IMR-90 (cell line): ENCODE data around the gene MOV10L1. TPM values are rescaled to one million over a fixed set of nuclear protein-coding genes. Genes with fewer than 3 reads are reported as not detected.

Experiments used
- ATAC-seq: fragments of 200-7000 bp; cut with Tn5 transposase; 2 replicates; pipeline ENCODE4 v1.9.1; 2020; ENCODE audit warnings: low read depth, mild to moderate bottlenecking, moderate library complexity
- BruUV-seq: library from RNA; stranded (reverse); fragments of 400-500 nt; replicated peaks from 2 replicates; lab custom pipeline; 2021; lab: Mats Ljungman, UMichigan
- CTCF ChIA-PET: fragments of 300-600 bp; formaldehyde crosslinking; extraction: SDS; loops from one replicate; lab custom pipeline; 2021; ENCODE audit warnings: antibody characterized with exemption; lab: Yijun Ruan, JAX
- POLR2A ChIA-PET: fragments of 300-600 bp; sonication (Branson Sonifier 250); formaldehyde crosslinking; loops from one replicate; lab custom pipeline; 2022; ENCODE audit warnings: antibody characterized with exemption; ENCODE audit not compliant: unreplicated experiment; lab: Charles Lee
- DNase-seq: peaks from one replicate; pipeline ENCODE4 v3.0.0; 2013
- H2AFZ ChIP-seq: replicated peaks from 2 replicates; pipeline ENCODE3; 2013; ENCODE audit warnings: low read length, mild to moderate bottlenecking; ENCODE audit not compliant: poor library complexity
- H2AK5ac ChIP-seq: 2 replicates; pipeline ENCODE4 v1.6.1; 2013; ENCODE audit warnings: low read depth, low read length, inconsistent platforms
- H2AK9ac ChIP-seq: replicated peaks from 2 replicates; pipeline ENCODE3; 2013; ENCODE audit warnings: mild to moderate bottlenecking, low read depth, low read length, moderate library complexity; ENCODE audit not compliant: poor library complexity
- H2BK120ac ChIP-seq: 2 replicates; pipeline ENCODE4 v1.6.1; 2013; ENCODE audit warnings: low read depth, low read length, inconsistent platforms
- H2BK15ac ChIP-seq: 3 replicates; pipeline ENCODE4 v1.6.1; 2013; ENCODE audit warnings: low read depth, low read length, inconsistent platforms
- H2BK20ac ChIP-seq: 2 replicates; pipeline ENCODE4 v1.6.1; 2013; ENCODE audit warnings: low read depth, mild to moderate bottlenecking, inconsistent platforms, low read length, moderate library complexity
- H2BK5ac ChIP-seq: 2 replicates; pipeline ENCODE4 v1.6.1; 2013; ENCODE audit warnings: mild to moderate bottlenecking, low read depth, low read length, inconsistent platforms; ENCODE audit not compliant: poor library complexity, severe bottlenecking
- H3K14ac ChIP-seq: replicated peaks from 2 replicates; pipeline ENCODE4 v1.6.1; 2013; ENCODE audit warnings: low read depth, low read length, inconsistent platforms
- H3K18ac ChIP-seq: 2 replicates; pipeline ENCODE4 v1.6.1; 2013; ENCODE audit warnings: low read depth, low read length, control low read depth
- H3K23ac ChIP-seq: 2 replicates; pipeline ENCODE4 v1.6.1; 2013; ENCODE audit warnings: low read depth, low read length, inconsistent platforms
- H3K27ac ChIP-seq: 2 replicates; pipeline ENCODE4 v1.5.1; 2013; ENCODE audit warnings: mild to moderate bottlenecking, control low read depth, low read length; ENCODE audit not compliant: insufficient read depth
- H3K27me3 ChIP-seq: 2 replicates; pipeline ENCODE4 v1.6.1; 2013; ENCODE audit warnings: low read length; ENCODE audit not compliant: control insufficient read depth, insufficient read depth
- H3K36me3 ChIP-seq: 2 replicates; pipeline ENCODE4 v1.6.1; 2013; ENCODE audit warnings: low read length, mixed read lengths; ENCODE audit not compliant: control insufficient read depth, insufficient read depth
- H3K4ac ChIP-seq: 2 replicates; pipeline ENCODE4 v1.6.1; 2013; ENCODE audit warnings: low read depth, low read length, inconsistent platforms
- H3K4me1 ChIP-seq: 2 replicates; pipeline ENCODE4 v1.6.1; 2013; ENCODE audit warnings: low read length, mixed read lengths; ENCODE audit not compliant: control insufficient read depth, insufficient read depth
- H3K4me2 ChIP-seq: 2 replicates; pipeline ENCODE4 v1.6.1; 2013; ENCODE audit warnings: low read depth, mild to moderate bottlenecking, control low read depth, low read length, moderate library complexity
- H3K4me3 ChIP-seq: 2 replicates; pipeline ENCODE4 v1.5.1; 2013; ENCODE audit warnings: low read depth, mild to moderate bottlenecking, control low read depth, low read length, moderate library complexity; ENCODE audit not compliant: insufficient read depth
- H3K56ac ChIP-seq: 2 replicates; pipeline ENCODE4 v1.6.1; 2013; ENCODE audit warnings: low read length, inconsistent platforms; ENCODE audit not compliant: insufficient read depth; ENCODE audit errors: extremely low read depth
- H3K79me1 ChIP-seq, 2 experiments: 2 replicates each; pipeline ENCODE4 v1.6.1; 2013; ENCODE audit warnings: low read length in 2 of 2, inconsistent platforms in 1 of 2, low read depth in 1 of 2
- H3K9ac ChIP-seq: 2 replicates; pipeline ENCODE4 v1.6.1; 2013; ENCODE audit warnings: low read depth, low read length, control low read depth
- H3K9me1 ChIP-seq: 2 replicates; pipeline ENCODE4 v1.6.1; 2013; ENCODE audit warnings: low read length, inconsistent platforms; ENCODE audit not compliant: insufficient read depth
- H3K9me3 ChIP-seq: 2 replicates; pipeline ENCODE4 v1.6.1; 2013; ENCODE audit warnings: low read length; ENCODE audit not compliant: control insufficient read depth, insufficient read depth
- H4K20me1 ChIP-seq: 2 replicates; pipeline ENCODE4 v1.6.1; 2013; ENCODE audit warnings: low read length, inconsistent platforms; ENCODE audit not compliant: insufficient read depth
- H4K5ac ChIP-seq: 2 replicates; pipeline ENCODE4 v1.6.1; 2013; ENCODE audit warnings: mild to moderate bottlenecking, low read depth, low read length, control low read depth
- H4K8ac ChIP-seq, 2 experiments: 2 replicates each; pipeline ENCODE4 v1.6.1; 2013; ENCODE audit warnings: low read depth in 2 of 2, low read length in 2 of 2, control low read depth in 1 of 2, inconsistent platforms in 1 of 2
- H4K91ac ChIP-seq: 2 replicates; pipeline ENCODE4 v1.6.1; 2013; ENCODE audit warnings: low read depth, low read length, inconsistent platforms; ENCODE audit not compliant: insufficient read depth
- CEBPB ChIP-seq: IDR thresholded peaks from 2 replicates; pipeline ENCODE4 v1.6.1; 2012; ENCODE audit warnings: low read depth, low read length, improper control_type of control experiment
- WGBS, 2 experiments: methylation state at CpG; one replicate each; pipeline versions ENCODE4 v1.1.5 to v1.1.7; 2013; ENCODE audit warnings: missing lambda C conversion rate in 2 of 2; ENCODE audit not compliant: insufficient read length in 1 of 2; ENCODE audit errors: extremely low coverage in 2 of 2; 5-methylcytosine and 5-hydroxymethylcytosine counted together
- dilution Hi-C: fragments of 300-500 bp; cut with HindIII; formaldehyde crosslinking; loops from one replicate; pipeline ENCODE4 v1.14.3; 2018; ENCODE audit warnings: low sequenced_read_pairs; ENCODE audit not compliant: unreplicated experiment
- in situ Hi-C: fragments of 300-500 bp; cut with MboI; formaldehyde crosslinking; loops from 3 replicates; pipeline ENCODE4 v1.14.3; 2019; ENCODE audit warnings: low sequenced_read_pairs, inconsistent platforms, mixed read lengths
- intact Hi-C: fragments of 100-400 bp; cut with micrococcal nuclease; formaldehyde crosslinking; loops from 2 replicates; pipeline ENCODE4 v1.10.0; 2022
- polyA plus RNA-seq, 3 experiments: library from polyadenylated mRNA; depleted of rRNA; stranded (reverse); fragments of >200 nt; gene quantifications; 2 replicates each; pipeline ENCODE4 v1.2.3, GENCODE V29; 2012; ENCODE audit warnings: low replicate concordance in 1 of 3
- total RNA-seq: library from RNA; depleted of rRNA; stranded (reverse); fragments of >200 nt; gene quantifications from 2 replicates; pipeline ENCODE4 v1.2.3, GENCODE V29; 2012
- TF ChIP-seq, protein P1 (sequence below): fragments of 150-350 bp; IDR thresholded peaks from 2 replicates; pipeline ENCODE4 v1.6.1; 2016; ENCODE audit warnings: low read depth, mild to moderate bottlenecking, low read length, moderate library complexity, borderline replicate concordance

MOV10L1 gene
- total and polyA plus RNA-seq, 2 of the 4 experiments (the other 2 are of a cell fraction): 0.72 to 1.4 TPM

DNA sequence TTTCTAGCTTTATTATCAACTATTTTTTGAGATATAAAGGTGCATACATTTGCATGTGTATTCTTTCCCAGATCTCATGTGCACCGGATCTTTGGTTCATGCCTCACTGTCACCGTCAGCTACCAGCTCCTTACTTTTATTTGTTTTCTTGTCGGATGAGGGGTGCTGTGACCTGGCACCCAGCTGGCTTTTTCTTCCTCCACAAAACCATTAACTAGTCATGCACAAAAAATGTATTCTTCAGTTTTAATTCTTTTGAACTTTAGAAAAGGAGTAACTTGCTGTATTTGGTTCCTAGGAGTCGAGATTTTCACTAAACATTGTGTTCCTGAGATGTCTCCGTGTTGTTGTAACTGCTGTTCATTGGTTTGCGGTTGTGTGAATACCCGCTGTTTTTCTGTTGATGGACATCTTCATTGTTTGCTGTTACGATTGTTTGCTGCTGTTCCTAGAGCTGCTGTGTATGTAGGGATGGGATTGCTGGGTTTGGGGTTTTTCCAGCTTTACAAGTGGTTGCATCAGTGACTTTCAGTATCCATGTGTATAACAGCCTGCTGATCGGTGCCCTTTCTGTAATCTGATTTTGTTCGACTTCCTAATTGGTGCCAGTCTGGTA is 39.4 kb downstream of the MOV10L1 start:
- Histone ChIP-seq H3K4me3 (no peak overlapping the region), H4K8ac (0 out of 4 replicates have a peak overlapping the region, but pooled peaks of 1 of the 2 experiments have one; percentile 42), H3K79me1 (no peaks in the 10 kb centered on the region), H3K4me2 (peak overlapping the region; percentile 48), H2BK120ac (peak overlapping the region; percentile 57; the same call in 1 of the 2 replicates), H3K18ac (no peak overlapping the region), H3K27me3 (no peaks in the 10 kb centered on the region), H3K4ac (peak overlapping the region; percentile 31; the same call in 1 of the 2 replicates), H2AFZ (no peak overlapping the region), H2BK5ac (no peak overlapping the region), H4K5ac (no peak overlapping the region), H3K14ac (no peak overlapping the region), H3K36me3 (peaks cover 26% of the 10 kb centered on the region), H4K20me1 (no peaks in the 10 kb centered on the region; the same call in 1 of the 2 replicates), H2BK20ac (peak overlapping the region; percentile 47; the same call in 1 of the 2 replicates), H3K4me1 (peaks cover 6% of the 10 kb centered on the region; the same call in 1 of the 2 replicates), H3K9ac (no peak overlapping the region), H2BK15ac (no peak overlapping the region), H3K56ac (no peak overlapping the region), H4K91ac (0 out of 2 replicates have a peak overlapping the region, but pooled peaks have one; percentile 22), H3K27ac (no peak overlapping the region; the same call in 1 of the 2 replicates), H2AK9ac (no peak overlapping the region), H3K23ac (no peak overlapping the region), H3K9me3 (peaks cover 6% of the 10 kb centered on the region), H3K9me1 (no peaks in the 10 kb centered on the region), H2AK5ac (no peak overlapping the region)
- WGBS, 2 experiments: 87% methylated on average over 5 of the region's 10 CpGs; no CpG with 5 or more reads in 1 of the 2 experiments
- dilution Hi-C loops (no loop called here), in situ Hi-C loops (no loop called here), intact Hi-C loops (no loop called here)
- ChIA-PET CTCF (no interaction called here), POLR2A (no interaction called here)
- peak; percentile 68 for DNase-seq
- TF ChIP-seq, protein P1, sequence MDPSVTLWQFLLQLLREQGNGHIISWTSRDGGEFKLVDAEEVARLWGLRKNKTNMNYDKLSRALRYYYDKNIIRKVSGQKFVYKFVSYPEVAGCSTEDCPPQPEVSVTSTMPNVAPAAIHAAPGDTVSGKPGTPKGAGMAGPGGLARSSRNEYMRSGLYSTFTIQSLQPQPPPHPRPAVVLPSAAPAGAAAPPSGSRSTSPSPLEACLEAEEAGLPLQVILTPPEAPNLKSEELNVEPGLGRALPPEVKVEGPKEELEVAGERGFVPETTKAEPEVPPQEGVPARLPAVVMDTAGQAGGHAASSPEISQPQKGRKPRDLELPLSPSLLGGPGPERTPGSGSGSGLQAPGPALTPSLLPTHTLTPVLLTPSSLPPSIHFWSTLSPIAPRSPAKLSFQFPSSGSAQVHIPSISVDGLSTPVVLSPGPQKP: no peak
- TF ChIP-seq CEBPB: peak; percentile 64; the same call in 1 of the 2 replicates
- ATAC-seq: peak; percentile 48
- no TSS peak for BruUV-seq
